GM18868 (cell line): Measurements from ENCODE around the gene TAS2R16.

Experiments
- ATAC-seq: cut with Tn5 transposase; IDR thresholded peaks from one replicate; pipeline ENCODE4 v1.9.1; 2021; ENCODE audit warnings: mild to moderate bottlenecking, moderate library complexity; ENCODE audit not compliant: unreplicated experiment

The TAS2R16 gene, protein sequence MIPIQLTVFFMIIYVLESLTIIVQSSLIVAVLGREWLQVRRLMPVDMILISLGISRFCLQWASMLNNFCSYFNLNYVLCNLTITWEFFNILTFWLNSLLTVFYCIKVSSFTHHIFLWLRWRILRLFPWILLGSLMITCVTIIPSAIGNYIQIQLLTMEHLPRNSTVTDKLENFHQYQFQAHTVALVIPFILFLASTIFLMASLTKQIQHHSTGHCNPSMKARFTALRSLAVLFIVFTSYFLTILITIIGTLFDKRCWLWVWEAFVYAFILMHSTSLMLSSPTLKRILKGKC

DNA sequence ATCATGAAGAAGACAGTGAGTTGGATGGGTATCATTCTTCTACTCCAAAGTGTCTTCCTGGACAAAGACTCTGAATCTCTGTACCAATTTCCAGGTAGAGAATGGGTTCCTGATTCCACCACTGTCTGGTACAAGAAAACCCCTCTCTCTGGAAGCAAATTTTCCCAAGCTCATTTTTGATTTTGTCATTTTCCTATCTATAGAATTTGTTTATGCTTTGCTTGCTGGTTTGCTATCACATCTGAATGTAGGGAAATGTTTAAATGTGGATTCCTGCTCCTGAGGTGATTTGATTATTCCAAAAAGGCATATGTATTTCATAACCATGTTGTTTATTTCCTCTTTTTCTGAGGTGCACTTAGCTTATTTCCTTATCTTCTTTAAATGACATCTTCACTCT lies at the start of gene TAS2R16:
Gene TAS2R16 (minus strand): TSS at position 101 of the 400 bp plus-strand sequence. CDS start 66 bp downstream, at position 35.
- ATAC-seq: no peak

DNA sequence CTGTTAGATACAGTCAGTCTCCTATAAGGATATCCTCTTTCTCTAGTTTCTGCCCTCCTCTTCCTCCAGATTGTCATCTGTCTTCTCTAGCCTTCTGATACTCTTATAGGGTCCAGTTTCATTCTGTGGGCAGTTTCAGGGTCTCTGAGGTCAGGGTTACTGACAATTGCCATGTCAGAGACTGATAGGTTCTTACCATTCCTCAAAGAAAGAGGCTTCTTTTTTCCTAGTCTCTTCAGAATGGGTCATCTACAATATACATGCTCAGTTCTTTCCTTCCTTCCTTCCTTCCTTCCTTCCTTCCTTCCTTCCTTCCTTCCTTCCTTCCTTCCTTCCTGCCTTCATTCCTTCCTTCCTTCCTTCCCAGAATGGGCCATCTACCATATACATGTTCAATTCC lies 48.1 kb upstream of the TAS2R16 start:
- ATAC-seq: no peak

DNA sequence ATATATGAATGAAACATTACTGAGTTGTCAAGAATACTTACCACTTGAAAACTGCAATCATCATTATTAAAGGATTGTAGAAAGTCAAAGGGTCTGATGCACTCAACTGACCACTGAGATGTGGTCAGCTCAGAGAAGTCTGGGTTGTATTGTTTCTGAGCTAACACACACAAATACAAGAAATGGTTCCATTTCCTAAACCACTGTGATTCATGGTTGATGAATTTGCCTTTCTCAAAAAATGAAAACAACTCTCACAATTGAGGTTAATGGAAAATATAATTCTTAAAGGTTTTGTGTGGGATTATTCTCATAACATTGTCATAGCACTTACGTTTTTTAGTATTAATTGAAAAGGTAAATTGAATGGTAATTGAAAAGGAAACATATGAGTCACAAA lies 45.6 kb upstream of the TAS2R16 start:
- no peak for ATAC-seq

DNA sequence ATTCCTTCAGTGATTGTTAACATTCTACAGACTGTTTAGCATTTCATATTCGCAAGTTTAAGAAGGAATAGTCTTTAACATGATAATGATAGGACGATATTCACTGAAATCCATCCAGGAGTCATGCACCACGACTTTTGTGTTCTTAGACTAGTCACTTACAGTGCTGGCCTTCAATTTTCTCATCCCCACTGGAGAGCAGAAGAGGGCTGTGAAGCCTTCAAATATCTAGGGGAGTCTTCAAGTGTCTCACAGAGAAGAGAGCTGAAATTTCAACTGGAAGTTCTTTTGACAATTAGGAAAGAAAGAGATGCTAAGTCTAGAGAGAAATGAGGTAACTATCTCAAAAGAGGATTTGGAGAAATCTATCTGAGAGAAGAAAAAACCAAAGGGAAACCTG lies 43.8 kb upstream of the TAS2R16 start:
- no peak for ATAC-seq

DNA sequence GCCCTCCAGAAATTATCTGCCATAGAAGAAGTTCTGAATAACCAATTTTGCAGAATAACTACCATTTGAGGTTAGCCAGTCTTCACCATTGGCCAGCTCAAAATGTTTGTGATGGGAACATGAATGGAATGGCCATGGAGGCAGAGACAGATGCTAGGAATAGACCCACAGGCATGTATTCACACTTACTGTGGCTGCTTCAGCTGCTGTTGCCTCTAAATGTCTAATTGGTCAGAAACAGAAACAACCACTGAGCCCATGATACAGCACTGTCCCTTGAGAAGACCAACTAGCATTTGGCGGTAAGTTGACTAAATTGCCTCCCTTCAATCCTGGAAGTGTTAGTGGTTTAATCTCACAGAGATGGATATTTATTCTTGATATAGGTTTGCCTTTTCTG lies 38.6 kb upstream of the TAS2R16 start:
- ATAC-seq: no peak

DNA sequence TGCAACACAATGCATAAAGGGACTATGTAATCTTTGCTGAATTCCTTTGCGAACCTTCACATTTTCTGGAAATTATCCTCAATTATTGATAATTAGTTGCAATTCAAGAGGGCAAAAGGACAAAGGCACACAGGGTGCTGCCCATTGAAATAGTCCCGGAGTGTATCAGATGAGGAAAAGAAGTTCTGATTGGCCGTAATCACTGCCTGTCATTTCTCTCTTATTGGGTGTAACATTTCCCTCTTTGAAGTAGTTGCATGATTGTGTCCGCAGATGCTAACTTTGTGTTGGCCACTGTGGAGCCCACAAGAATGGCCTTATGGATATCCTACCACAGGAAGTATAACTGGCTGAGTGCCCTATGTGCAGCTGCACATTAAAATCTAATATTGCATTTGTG lies 35.1 kb upstream of the TAS2R16 start:
- no peak for ATAC-seq

DNA sequence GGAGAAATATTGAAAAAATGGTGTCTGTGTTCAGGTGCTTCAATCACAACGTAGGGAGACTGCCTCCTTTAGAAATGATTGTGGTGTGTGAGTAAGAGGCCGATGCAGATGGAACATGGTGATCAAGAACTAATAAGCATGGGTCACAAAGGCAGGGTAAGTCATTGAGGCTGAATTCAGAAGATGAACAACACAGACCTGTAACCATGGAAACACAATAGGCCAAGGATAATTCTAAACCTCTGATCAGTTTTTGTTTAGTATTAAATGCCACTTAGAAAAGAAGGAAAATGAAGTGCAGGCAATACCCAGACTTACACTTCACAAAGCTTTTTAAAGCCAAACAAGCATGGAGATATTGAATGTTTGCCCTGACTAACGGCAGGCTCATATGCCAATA lies 32.8 kb upstream of the TAS2R16 start:
- no peak for ATAC-seq

DNA sequence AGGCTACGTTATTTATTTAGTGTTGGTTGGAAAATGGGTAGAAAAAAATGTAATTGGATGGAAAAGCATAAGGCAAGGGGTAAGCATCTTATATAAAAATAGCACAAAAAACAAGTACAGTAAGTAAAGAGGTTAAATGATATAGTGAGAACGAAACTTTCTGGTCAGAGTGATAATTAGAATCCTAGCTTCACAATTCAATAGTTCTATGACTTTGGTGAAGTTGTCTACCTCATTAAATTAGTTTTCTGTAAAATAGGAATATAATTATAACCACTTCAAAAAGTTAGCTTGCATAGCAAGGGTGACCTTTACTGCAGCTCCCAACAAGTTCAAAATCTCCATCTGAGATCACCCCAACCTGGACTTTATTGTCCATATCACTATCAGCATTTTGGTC lies 30.8 kb upstream of the TAS2R16 start:
- ATAC-seq: no peak

DNA sequence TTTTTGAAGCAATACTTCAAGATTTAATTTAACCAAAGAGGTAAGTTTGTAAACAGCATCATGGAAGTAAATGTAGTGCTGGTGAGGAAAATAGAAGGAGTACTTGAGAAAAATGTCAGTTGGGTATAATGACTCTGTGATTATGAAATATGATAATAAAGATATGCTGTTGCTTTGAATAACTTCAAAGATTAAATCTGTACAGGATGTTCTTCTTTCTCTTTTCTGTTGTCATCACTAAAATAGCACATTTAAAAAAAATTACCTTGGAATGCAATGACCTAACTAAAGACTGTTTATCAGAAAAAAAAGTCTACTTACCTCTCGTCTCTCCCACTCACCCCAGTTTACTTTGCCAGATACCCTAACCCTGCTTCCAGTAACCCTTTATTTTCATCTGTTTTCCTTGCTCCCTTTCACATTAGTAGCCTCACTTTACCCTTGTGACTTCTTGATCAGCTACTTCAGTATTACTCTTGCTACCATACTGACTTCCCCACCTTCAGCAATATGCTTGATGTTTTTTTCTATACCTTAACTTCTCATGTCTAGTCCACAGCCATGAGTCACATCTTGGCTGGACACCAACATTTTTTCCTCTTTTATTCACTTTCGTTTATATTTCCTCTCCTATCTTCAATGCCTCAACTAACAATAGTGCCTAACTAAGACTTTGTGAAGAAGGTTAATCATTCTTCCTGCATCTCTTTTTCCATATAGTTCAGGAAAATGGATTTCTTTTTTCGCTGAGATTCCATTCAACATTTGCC lies 29.7 kb upstream of the TAS2R16 start:
- no peak for ATAC-seq

DNA sequence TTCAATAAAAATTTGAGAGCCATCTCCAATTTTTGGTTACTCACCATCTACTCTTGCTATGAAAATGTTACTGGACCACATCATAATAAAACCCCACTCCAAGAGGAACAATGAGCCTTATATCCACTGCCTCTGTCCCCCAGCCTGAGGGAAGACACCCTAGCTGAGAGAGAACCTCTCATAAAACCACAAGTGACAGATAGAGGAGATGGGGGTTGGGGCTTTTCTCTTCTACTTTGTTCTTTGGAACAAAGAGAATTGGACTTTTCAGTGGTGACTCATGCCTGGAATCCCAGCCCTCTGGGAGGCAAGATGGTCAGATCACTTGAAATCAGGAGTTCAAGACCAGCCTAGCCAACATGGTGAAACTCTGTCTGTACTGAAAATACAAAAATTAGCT lies 27.6 kb upstream of the TAS2R16 start:
- ATAC-seq: no peak

DNA sequence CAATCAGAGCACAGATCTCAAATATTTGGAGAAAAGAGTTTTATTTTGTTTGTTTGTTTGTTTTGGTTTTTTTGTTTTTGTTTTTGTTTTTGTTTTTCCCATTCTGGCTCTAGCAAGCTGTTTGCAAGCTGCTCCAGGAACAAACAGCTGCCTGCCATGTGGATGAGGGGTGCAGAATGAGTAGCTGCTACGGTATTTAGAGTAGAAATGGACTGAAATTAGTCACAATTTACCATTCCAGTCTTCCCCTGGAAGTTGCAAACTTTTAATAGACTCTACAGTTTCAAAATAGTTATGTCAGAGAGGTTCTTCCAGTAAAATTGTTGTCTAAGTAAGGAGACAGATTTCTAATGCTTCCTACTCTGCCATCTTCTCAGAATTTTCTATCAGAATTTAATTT lies 27.1 kb upstream of the TAS2R16 start:
- ATAC-seq: no peak

DNA sequence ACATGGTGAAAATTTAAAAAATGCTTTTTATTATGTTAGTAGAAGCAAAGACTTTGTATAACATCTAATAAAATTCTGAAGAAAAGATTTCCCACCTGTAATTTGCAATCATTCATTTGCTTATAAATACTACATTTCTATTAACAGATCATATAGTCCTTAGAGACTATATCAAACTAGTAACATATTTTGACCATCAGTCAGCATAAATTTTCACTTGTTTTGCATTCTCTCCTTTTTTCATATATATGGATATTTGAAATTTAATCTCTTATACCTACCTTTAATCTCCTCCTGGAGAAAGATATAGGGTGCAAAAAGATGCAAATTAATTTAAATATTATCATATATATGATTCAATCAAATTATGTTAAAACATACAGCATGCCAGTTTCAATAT lies 16.9 kb upstream of the TAS2R16 start:
- no peak for ATAC-seq

DNA sequence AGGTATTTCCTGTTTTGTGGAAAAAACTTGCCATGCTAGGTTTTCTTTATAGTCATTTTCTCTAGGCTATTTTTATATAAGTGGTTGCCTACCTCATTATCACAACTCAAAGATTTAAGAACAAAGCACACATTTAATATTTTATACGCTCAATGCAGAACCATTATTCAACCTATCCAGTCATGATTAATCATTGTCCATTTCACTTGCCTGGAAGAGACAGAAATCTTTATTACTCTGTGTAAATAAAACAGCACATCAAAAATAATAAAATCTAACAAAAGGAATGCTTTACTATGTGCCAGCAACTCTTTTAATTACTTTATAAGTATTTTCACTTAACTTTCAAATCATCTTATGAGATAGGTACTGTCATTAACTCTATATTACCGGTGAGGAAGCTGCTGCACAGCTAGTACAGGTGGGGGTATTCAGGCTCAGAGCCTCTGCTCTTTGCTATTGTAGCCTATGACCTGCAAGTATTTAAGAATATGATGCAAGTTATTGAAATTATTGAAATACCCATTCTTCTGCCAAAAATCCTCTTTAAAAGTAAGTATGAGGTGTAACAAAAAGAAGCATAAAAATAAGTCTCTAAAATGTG lies 16.4 kb upstream of the TAS2R16 start:
- ATAC-seq: no peak

DNA sequence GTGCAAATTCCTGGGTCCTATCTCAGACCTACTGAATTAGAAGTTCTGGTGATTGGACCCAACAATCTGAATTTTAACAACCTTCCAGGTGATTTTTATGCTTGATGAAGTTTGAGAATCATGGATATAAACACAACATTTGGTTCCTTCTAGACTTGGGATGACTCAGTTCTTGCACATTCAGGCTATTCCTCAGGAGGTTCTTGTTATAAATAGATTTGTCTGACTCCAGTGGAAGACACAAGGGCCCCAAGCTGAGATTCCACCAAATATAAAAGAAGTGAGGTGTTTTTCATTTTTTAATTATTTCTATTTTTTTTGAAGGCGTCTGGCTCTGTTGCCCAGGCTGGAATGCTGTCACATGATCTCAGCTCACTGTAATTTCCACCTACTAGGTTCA lies 9.4 kb upstream of the TAS2R16 start:
- no peak for ATAC-seq

DNA sequence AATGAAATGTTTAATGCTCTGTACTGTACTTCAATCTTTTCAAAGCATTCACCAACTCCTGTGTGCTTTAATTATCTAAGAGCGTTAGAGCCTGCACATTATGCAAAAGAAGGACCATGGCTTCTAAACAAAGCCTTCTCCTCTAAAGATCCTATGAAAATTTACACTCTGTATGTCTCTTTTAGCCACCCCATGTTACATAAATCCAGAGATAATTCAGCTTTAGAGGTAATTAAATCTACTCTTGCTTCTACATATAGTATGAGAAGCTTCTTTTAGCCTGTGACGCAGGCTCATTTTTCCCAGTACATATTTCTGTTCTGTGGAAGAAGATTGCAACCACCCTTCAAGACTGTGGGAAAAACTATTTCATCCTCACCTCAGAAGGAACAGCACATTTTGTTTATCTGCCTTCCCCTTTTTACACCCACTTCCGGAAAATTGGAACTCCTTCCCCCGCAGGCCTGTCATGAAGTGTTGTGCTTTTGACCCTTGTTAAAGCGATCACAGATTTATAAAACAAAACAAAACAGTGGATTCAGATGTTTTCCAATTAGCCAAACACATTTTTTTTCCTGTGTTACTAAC lies 8.1 kb upstream of the TAS2R16 start:
- no peak for ATAC-seq

DNA sequence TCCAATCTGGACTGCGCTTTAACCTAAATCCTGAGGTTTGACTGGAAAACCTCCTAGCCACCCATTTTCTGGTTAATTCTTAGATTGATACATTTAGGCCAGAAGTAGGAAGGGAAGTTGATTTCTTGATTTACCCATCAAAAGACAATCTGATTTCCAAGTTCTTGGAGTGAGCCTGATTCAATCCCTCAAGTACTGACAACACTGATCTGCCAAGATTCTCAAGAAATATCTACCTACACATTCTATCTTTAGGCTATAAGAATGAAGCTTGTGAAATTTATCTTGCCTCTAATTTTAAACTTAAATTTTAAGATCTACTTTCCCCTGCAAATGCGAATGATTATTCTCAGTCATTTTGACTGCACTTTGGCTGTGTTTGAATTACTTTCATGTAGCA lies 5.9 kb downstream of the TAS2R16 start:
- ATAC-seq: no peak

DNA sequence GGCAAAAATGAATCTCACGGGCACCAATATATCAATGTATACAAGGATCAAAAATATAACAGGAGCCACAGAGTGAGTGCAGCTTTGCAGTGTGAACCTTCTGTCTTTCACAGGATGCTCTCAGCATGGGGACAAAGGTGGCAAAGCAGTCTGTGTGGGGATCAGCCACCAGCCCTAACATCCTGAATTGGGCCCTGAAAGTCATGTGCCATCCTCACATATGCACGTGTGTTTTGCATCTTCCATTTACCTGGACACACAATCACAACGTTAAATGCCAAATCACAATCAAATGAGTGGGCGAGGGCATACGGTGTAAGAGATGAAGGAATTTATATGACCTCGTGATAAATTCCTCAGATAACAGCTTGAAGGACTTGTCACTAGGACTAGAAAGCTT lies 6.5 kb downstream of the TAS2R16 start:
- ATAC-seq: no peak

DNA sequence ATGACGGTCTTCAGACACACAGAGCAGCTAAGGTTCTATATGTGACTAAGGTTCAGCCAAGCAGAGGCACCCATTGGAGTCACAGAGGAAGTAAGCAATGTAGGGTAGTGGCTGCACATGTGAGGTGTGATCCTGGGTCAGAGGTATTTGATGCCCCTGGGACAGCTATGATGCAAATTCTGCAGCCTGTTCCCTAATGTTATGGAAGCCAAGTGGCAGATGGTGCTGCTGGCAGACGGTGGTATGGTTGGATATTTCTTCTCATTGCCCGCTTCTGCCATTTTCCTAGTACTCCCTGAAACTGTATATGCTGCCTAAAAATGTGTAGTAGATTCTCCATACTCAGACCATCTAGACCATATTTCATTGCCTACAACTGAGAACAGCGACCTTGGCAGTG lies 7.2 kb downstream of the TAS2R16 start:
- ATAC-seq: no peak

DNA sequence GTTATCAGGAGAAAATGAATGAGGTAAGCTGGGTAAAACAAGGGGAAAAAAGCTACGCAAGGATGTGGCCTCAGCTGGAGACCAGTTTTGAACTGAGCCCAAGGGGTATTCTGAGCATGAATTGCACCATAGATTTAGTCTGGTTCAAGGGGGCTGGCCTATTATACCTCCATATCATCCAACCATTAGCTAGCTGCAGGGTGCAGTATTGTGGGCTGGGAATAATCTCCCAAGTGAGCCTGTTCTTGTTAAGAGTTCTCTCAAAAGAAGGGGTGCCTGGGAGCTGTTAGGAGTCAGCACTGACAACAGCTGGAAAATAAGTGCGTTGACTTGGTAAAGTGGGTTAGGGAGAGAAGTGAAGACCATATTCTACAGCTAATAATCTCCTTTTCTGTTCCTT lies 8.0 kb downstream of the TAS2R16 start:
- ATAC-seq: no peak

DNA sequence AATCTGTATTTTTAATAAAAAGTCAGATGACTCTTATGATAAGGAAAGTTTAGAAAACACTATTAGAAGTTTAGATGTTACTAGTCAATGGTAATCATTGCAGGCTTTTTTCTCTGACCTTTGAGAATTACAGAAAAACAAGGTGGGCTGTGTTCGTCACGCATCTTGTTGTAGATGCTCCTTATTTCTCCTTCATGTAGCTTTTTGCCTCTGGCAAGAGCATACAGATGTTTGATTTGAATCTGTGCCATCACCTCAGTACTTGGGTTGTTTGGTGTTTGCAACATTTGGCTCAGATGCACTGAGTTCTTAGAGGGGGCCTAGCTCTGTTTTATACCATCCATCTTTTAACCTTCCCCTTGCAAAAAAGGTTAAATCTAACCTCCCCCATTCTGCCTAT lies 11.5 kb downstream of the TAS2R16 start:
- ATAC-seq: no peak

DNA sequence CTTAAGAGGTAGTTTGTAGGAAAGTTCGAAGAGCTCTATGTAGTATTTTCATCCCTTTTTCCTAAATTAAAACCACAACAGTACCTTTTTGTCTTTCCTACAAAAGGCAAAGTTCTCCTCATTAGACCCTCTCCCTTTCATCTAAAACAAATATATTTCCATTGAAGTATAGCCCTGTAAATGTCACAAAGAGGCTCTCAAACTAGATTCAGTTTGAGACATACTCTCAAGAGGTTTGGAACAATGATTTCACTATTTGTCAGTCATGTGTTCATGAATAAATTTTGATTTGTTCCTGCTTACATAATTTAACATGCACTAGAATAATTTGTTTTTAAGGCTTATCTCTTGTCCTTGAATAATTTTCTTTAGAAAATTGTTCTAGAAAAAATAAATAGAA lies 12.2 kb downstream of the TAS2R16 start:
- ATAC-seq: no peak

DNA sequence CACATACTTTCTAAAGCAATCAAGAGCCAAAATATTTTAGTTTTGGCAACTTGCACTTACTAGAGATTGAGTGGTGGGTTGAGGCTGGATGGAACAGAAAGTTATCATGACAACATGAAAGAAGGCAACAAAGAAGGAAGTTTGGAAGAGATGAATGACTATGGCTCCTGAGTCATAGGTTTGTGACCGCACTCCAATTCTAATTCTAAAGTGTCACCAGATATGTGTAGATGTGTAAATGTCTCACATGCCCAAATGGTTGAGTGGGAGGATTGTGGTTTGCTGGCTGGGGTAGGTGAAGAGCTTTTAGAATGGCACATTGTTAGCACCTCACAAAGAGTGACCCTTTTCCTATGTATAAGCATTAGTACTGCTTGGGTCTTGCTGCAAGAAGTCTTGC lies 20.2 kb downstream of the TAS2R16 start:
- peak; percentile 49 for ATAC-seq
